Keratinocyte (primary cell): ENCODE data around the gene SCAPER. TPM values are rescaled to one million over a fixed set of nuclear protein-coding genes. Genes with fewer than 3 reads are reported as not detected.
"Not testable (repeated sequence)": the region's sequence is repeated elsewhere in the genome, so short reads cannot be mapped to it uniquely, and the experiment has no call there.

Experiments
- DNase-seq: peaks from one replicate; pipeline ENCODE4 v3.0.0-alpha.2; 2011; ENCODE audit warnings: low read depth, missing footprints, low spot score
- FAIRE-seq: peaks from 2 replicates; lab custom pipeline; 2011; peaks lifted over from hg19 to GRCh38; lab: Jason Lieb, UNC
- H2AFZ ChIP-seq: 2 replicates; pipeline ENCODE4 v1.6.0; 2012; ENCODE audit warnings: low read length, control low read depth, inconsistent platforms; ENCODE audit not compliant: control insufficient read depth
- H3K27ac ChIP-seq: 2 replicates; pipeline ENCODE4 v1.5.1; 2011; ENCODE audit warnings: low read length; ENCODE audit not compliant: control insufficient read depth, insufficient read depth
- H3K27me3 ChIP-seq: 3 replicates; pipeline ENCODE4 v1.6.0; 2011; ENCODE audit warnings: low read length; ENCODE audit not compliant: control insufficient read depth, insufficient read depth; ENCODE audit errors: extremely low read depth
- H3K36me3 ChIP-seq, 2 experiments: 2 replicates in 1 of 2; 3 replicates in 1 of 2; pipeline ENCODE4 v1.5.1; 2011; ENCODE audit warnings: low read length in 2 of 2, mild to moderate bottlenecking in 1 of 2; ENCODE audit not compliant: control insufficient read depth in 2 of 2, insufficient read depth in 2 of 2; ENCODE audit errors: extremely low read depth in 1 of 2
- H3K4me1 ChIP-seq: 3 replicates; pipeline ENCODE4 v1.5.1; 2011; ENCODE audit warnings: low read length; ENCODE audit not compliant: control insufficient read depth, insufficient read depth; ENCODE audit errors: extremely low read depth
- H3K4me2 ChIP-seq: 3 replicates; pipeline ENCODE4 v1.6.0; 2011; ENCODE audit warnings: low read depth, low read length; ENCODE audit not compliant: control insufficient read depth, insufficient read depth; ENCODE audit errors: extremely low read depth
- H3K4me3 ChIP-seq, 3 experiments: fragments of 200-600 bp in 1 of 3; sonication (generic) in 1 of 3; 2 replicates in 2 of 3; 3 replicates in 1 of 3; pipeline ENCODE4 v1.5.1; 2011 to 2016; ENCODE audit warnings: low read length in 3 of 3, mild to moderate bottlenecking in 3 of 3, control low read depth in 2 of 3, inconsistent platforms in 1 of 3, low read depth in 1 of 3, mixed read lengths in 1 of 3, mixed run types in 1 of 3, moderate library complexity in 1 of 3; ENCODE audit not compliant: control insufficient read depth in 2 of 3, insufficient read depth in 2 of 3; ENCODE audit errors: extremely low read depth in 1 of 3
- H3K79me2 ChIP-seq: 2 replicates; pipeline ENCODE4 v1.6.0; 2012; ENCODE audit warnings: low read length; ENCODE audit not compliant: control insufficient read depth, insufficient read depth
- H3K9ac ChIP-seq: 3 replicates; pipeline ENCODE4 v1.6.0; 2011; ENCODE audit warnings: low read length; ENCODE audit not compliant: control insufficient read depth, insufficient read depth; ENCODE audit errors: extremely low read depth
- H3K9me1 ChIP-seq: 3 replicates; pipeline ENCODE4 v1.6.0; 2011; ENCODE audit warnings: low read length; ENCODE audit not compliant: control insufficient read depth, insufficient read depth; ENCODE audit errors: extremely low read depth
- H3K9me3 ChIP-seq: 2 replicates; pipeline ENCODE4 v1.5.1; 2012; ENCODE audit warnings: low read depth, low read length; ENCODE audit not compliant: control insufficient read depth
- H4K20me1 ChIP-seq: 3 replicates; pipeline ENCODE4 v1.6.0; 2011; ENCODE audit warnings: low read length; ENCODE audit not compliant: control insufficient read depth, insufficient read depth; ENCODE audit errors: extremely low read depth
- CTCF ChIP-seq, 3 experiments: IDR thresholded peaks in 1 of 3; conservative IDR thresholded peaks in 1 of 3; optimal IDR thresholded peaks in 1 of 3; 2 replicates in 2 of 3; 3 replicates in 1 of 3; pipeline versions ENCODE3 to v1.5.1; 2011; ENCODE audit warnings: low read length in 3 of 3, mild to moderate bottlenecking in 3 of 3, moderate library complexity in 2 of 3, control low read depth in 1 of 3, inconsistent platforms in 1 of 3; ENCODE audit not compliant: insufficient read depth in 2 of 3; ENCODE audit errors: extremely low read depth in 1 of 3
- EZH2 ChIP-seq: IDR thresholded peaks from one replicate; pipeline ENCODE4 v1.6.1; 2012; ENCODE audit warnings: inconsistent platforms, mild to moderate bottlenecking, low read length, moderate library complexity
- dilution Hi-C: fragments of 300-500 bp; cut with MboI; formaldehyde crosslinking; loops from one replicate; pipeline ENCODE4 v1.7.0; 2020; ENCODE audit warnings: low sequenced_read_pairs; ENCODE audit not compliant: extremely low pct_ligation_motif_present
- polyA plus RNA-seq, 5 experiments: library from polyadenylated mRNA; depleted of rRNA in 3 of 5; stranded (reverse) in 3 of 5; stranded (forward) in 1 of 5; unstranded in 1 of 5; fragments of >200 nt; gene quantifications; 1 replicate in 1 of 5; 2 replicates in 3 of 5; 3 replicates in 1 of 5; pipeline versions ENCODE4 v1.2.1 to v1.2.3, GENCODE V29; 2011 to 2012; ENCODE audit warnings: missing spikeins in 2 of 5, low read depth in 1 of 5, low replicate concordance in 1 of 5

SCAPER gene
- polyA plus RNA-seq, 1 donor (not counting 4 experiments of a cell fraction or from before 2014, with no cell fraction given) = 5.2 TPM

GRCh38 chr15:76433798-76434400 is 471.2 kb downstream of the SCAPER start:
- Histone ChIP-seq H3K4me2 (no peak overlapping the region), H3K4me3 (no peak overlapping the region), H3K9me3 (no peaks in the 10 kb centered on the region), H3K9ac (no peak overlapping the region), H3K79me2 (no peaks in the 10 kb centered on the region), H4K20me1 (no peaks in the 10 kb centered on the region), H2AFZ (no peak overlapping the region), H3K4me1 (no peaks in the 10 kb centered on the region), H3K27ac (no peak overlapping the region), H3K36me3 (peaks cover 0 to 1% of the 10 kb centered on the region in 2 experiments), H3K9me1 (no peaks in the 10 kb centered on the region), H3K27me3 (no peaks in the 10 kb centered on the region)
- DNase-seq (no peak), FAIRE-seq (no peak)
- no peak for TF ChIP-seq CTCF (optimal IDR thresholded peaks at IDR 0.05 in 1 of 3, IDR thresholded peaks at IDR 0.05 in 1 of 3, conservative IDR thresholded peaks at IDR 0.05 in 1 of 3; ENCODE audit: extremely low read depth in 1 of 3, insufficient read depth in 2 of 3, low read length in 3 of 3)
- no peak for TF ChIP-seq EZH2
- dilution Hi-C loops = no loop called here

GRCh38 chr15:76433036-76433435 is 472.1 kb downstream of the SCAPER start:
- H3K79me2 ChIP-seq, H3K9ac ChIP-seq, H3K4me1 ChIP-seq, H3K4me3 ChIP-seq, H3K27ac ChIP-seq, H2AFZ ChIP-seq, H3K4me2 ChIP-seq, DNase-seq, dilution Hi-C loops, H3K9me3 ChIP-seq, H3K36me3 ChIP-seq, H4K20me1 ChIP-seq, FAIRE-seq, H3K9me1 ChIP-seq, H3K27me3 ChIP-seq: not testable (repeated sequence)

GRCh38 chr15:76432604-76433003 is 472.5 kb downstream of the SCAPER start:
- Histone ChIP-seq H3K79me2 (no peaks in the 10 kb centered on the region), H3K27ac (no peak overlapping the region), H3K27me3 (no peaks in the 10 kb centered on the region), H3K9ac (no peak overlapping the region), H3K36me3 (peaks cover 0 to 1% of the 10 kb centered on the region in 2 experiments), H3K4me3 (no peak overlapping the region), H3K9me1 (no peaks in the 10 kb centered on the region), H4K20me1 (no peaks in the 10 kb centered on the region), H3K4me2 (no peak overlapping the region), H3K9me3 (no peaks in the 10 kb centered on the region), H2AFZ (no peak overlapping the region), H3K4me1 (no peaks in the 10 kb centered on the region)
- no peak for FAIRE-seq
- no peak for DNase-seq
- TF ChIP-seq EZH2 (no peak), CTCF (optimal IDR thresholded peaks at IDR 0.05 in 1 of 3, IDR thresholded peaks at IDR 0.05 in 1 of 3, conservative IDR thresholded peaks at IDR 0.05 in 1 of 3; ENCODE audit: extremely low read depth in 1 of 3, insufficient read depth in 2 of 3, low read length in 3 of 3) (no peak)
- dilution Hi-C loops = no loop called here
